Pancreas (tissue), 10 donors: ENCODE results near the gene EPC1. TPM values are rescaled to one million over a fixed set of nuclear protein-coding genes. Genes with fewer than 3 reads are reported as not detected.

Source experiments
- ATAC-seq, 4 donors: fragments of 200-7000 bp; cut with Tn5 transposase; one replicate each; pipeline versions ENCODE4 v1.8.0 to v1.9.1; 2020; ENCODE audit warnings: mild to moderate bottlenecking in 4 of 4, moderate library complexity in 4 of 4
- DNase-seq, 6 donors: peaks; one replicate each; pipeline ENCODE4 v3.0.0-alpha.2; 2020
- FAIRE-seq: peaks from 2 replicates; lab custom pipeline; 2012; peaks lifted over from hg19 to GRCh38; lab: Jason Lieb, UNC
- H3K27ac ChIP-seq, 4 donors: fragments of 200-600 bp; sonication (generic); 1 replicate in 3 of 4; 2 replicates in 1 of 4; pipeline versions ENCODE4 v1.5.0 to v1.8.0; 2020
- H3K27me3 ChIP-seq, 4 donors: fragments of 200-600 bp; one replicate each; pipeline ENCODE4 v1.8.0; 2021
- H3K36me3 ChIP-seq, 3 donors: fragments of 200-600 bp; sonication (generic) in 1 of 3; one replicate each; pipeline versions ENCODE4 v1.5.0 to v1.8.0; 2020 to 2021
- H3K4me1 ChIP-seq, 3 donors: fragments of 200-600 bp; one replicate each; pipeline ENCODE4 v1.8.0; 2021
- H3K4me3 ChIP-seq, 4 donors: fragments of 200-600 bp; sonication (generic) in 2 of 4; one replicate each; pipeline versions ENCODE4 v1.5.0 to v1.8.0; 2020 to 2021
- H3K9me3 ChIP-seq, 4 donors: fragments of 200-600 bp; one replicate each; pipeline ENCODE4 v1.8.0; 2021
- CTCF ChIP-seq, 4 donors: fragments of 200-600 bp; sonication (generic) in 3 of 4; IDR thresholded peaks; one replicate each; pipeline versions ENCODE4 v1.5.0 to v1.8.0; 2021; ENCODE audit warnings: antibody characterized with exemption in 4 of 4
- WGBS, 2 donors: extraction: QIAGEN DNeasy Blood & Tissue Kit; methylation state at CpG; one replicate each; pipeline ENCODE4 v1.1.7; 2013; 5-methylcytosine and 5-hydroxymethylcytosine counted together
- intact Hi-C, 3 donors: fragments of 100-400 bp; cut with DNase I; formaldehyde crosslinking; loops; one replicate each; pipeline versions ENCODE4 v1.11.1 to v1.14.2; 2022
- polyA plus RNA-seq, 2 donors: library from polyadenylated mRNA; stranded (reverse); fragments of 200-250 nt; gene quantifications; one replicate each; pipeline ENCODE4 v1.2.3, GENCODE V29; 2013
- total RNA-seq, 6 donors: library from RNA; stranded (reverse); fragmentation: NEBNext Ultra II Directional in 4 of 6; extraction: Animal tissue kit (Norgen Biotek cat#: 25700) in 4 of 6; gene quantifications; one replicate each; pipeline versions ENCODE4 v1.2.1 to v1.2.4, GENCODE V29; 2021 to 2023
- donor health status: healthy with polysubstance abuse.
- donor health status: DM: no; HTN: no; CAD: no; lungs with moderate emphysema.
- donor health status: DM: no; HTN: no; CAD: no.
- donor health status: control.
- donor health status: control.
- donor health status: Bipolar disorder and iron deficiency.
- donor health status: DM: yes; HTN: yes; CAD: no.
- donor health status: DM: no; HTN: no; CAD: no.
- donor health status: DM: no; HTN: no; CAD: no.
- donor health status: DM: yes; HTN: yes; CAD: no.

Gene EPC1
- total and polyA plus RNA-seq, 8 donors, result 11.3 to 21.8 (median 16.4) TPM

DNA sequence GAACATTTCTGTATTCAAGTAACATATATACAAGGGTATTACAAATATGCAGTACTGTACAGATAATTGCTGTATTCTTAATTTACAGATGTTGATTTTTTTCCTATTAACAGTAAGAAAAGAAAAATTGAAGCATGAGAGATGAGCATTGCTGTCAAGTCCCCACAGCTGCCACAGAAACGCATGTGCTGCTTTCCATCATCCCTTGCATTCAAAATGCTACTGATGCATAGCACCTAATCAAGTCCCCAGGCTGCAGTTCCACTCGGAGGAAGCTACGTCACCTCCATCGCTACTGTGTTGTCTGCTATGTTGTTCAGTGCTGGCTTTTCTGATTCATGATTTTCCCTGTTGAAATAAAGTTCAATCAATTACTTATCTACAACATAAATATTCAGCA, 78.2 kb downstream of the EPC1 start:
- H3K27me3 ChIP-seq, result no peaks in the 10 kb centered on the region
- TF ChIP-seq CTCF (IDR thresholded peaks at IDR 0.05), result no peak
- no peaks in the 10 kb centered on the region for H3K9me3 ChIP-seq
- ATAC-seq (no peak), DNase-seq (no peak), FAIRE-seq (no peak)
- H3K27ac ChIP-seq, result no peak overlapping the region
- intact Hi-C loops, result no loop called here
- peaks cover 11 to 39% (median 17%) of the 10 kb centered on the region in 3 donors for H3K36me3 ChIP-seq
- no peak overlapping the region for H3K4me3 ChIP-seq
- WGBS, 2 donors, result 86 to 88% methylated on average over 4 of the region's 4 CpGs
- peaks cover 5 to 9% (median 5%) of the 10 kb centered on the region in 3 donors for H3K4me1 ChIP-seq

DNA sequence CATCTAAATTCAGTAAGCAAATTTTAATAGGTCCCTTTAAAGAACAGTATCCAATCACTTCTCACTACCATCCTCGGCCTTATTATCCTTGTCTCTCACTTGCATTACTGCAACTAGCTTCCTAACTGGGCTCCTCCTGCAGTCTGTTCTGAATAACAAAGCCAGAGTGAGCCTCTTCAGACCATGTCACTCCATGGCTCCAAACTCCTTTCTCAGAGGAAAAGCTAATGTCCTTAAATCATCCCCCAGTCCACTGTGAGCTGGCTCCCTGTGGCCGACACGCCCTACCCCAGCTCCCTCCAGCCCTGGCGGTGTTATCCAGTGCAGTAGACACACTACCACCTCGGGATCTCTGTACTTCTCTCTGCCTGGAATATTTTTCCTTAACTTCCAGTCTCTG, 80.0 kb downstream of the EPC1 start:
- Histone ChIP-seq H3K27ac (no peak overlapping the region), H3K4me3 (no peak overlapping the region), H3K36me3 (peaks cover 11 to 29% (median 17%) of the 10 kb centered on the region in 3 donors), H3K9me3 (no peaks in the 10 kb centered on the region), H3K4me1 (peaks cover 0 to 5% (median 3%) of the 10 kb centered on the region in 3 donors), H3K27me3 (no peaks in the 10 kb centered on the region)
- intact Hi-C loops, result no loop called here
- no peak for TF ChIP-seq CTCF (IDR thresholded peaks at IDR 0.05)
- FAIRE-seq, result no peak
- no peak for DNase-seq
- 91 to 93% methylated on average over 5 of the region's 5 CpGs for WGBS, 2 donors
- no peak for ATAC-seq

GRCh38 chr10:32266566-32266965, 80.4 kb downstream of the EPC1 start:
- Histone ChIP-seq H3K27ac (no peak overlapping the region), H3K36me3 (peaks cover 11 to 25% (median 17%) of the 10 kb centered on the region in 3 donors), H3K4me1 (peaks cover 0 to 3% (median 0%) of the 10 kb centered on the region in 3 donors), H3K9me3 (no peaks in the 10 kb centered on the region), H3K4me3 (no peak overlapping the region), H3K27me3 (no peaks in the 10 kb centered on the region)
- 95 to 98% methylated on average over 2 of the region's 2 CpGs for WGBS, 2 donors
- intact Hi-C loops, result no loop called here
- no peak for TF ChIP-seq CTCF (IDR thresholded peaks at IDR 0.05)
- FAIRE-seq (no peak), ATAC-seq (no peak), DNase-seq (no peak)

GRCh38 chr10:32265756-32266155, 81.2 kb downstream of the EPC1 start:
- H3K27ac ChIP-seq, result no peak overlapping the region
- DNase-seq, result no peak
- no peaks in the 10 kb centered on the region for H3K4me1 ChIP-seq
- no peak for FAIRE-seq
- H3K36me3 ChIP-seq, result peaks cover 3 to 17% (median 9%) of the 10 kb centered on the region in 3 donors
- WGBS, 2 donors, result 57% methylated on average over 2 of the region's 2 CpGs
- no peaks in the 10 kb centered on the region for H3K9me3 ChIP-seq
- H3K27me3 ChIP-seq, result no peaks in the 10 kb centered on the region
- H3K4me3 ChIP-seq, result no peak overlapping the region
- TF ChIP-seq CTCF (IDR thresholded peaks at IDR 0.05), result no peak
- intact Hi-C loops, result no loop called here
- peak in 1 of 4 donors; percentile 16 for ATAC-seq

- TF ChIP-seq CTCF (IDR thresholded peaks at IDR 0.05), result no peak
- peaks cover 0 to 4% (median under 1%) of the 10 kb centered on the region in 3 donors for H3K36me3 ChIP-seq
- no peaks in the 10 kb centered on the region for H3K4me1 ChIP-seq
- intact Hi-C loops, result no loop called here
- no peaks in the 10 kb centered on the region for H3K27me3 ChIP-seq
- no peak for DNase-seq
- no peaks in the 10 kb centered on the region for H3K9me3 ChIP-seq
- ATAC-seq, result no peak
- H3K27ac ChIP-seq, result no peak overlapping the region
- FAIRE-seq, result no peak
- no peak overlapping the region for H3K4me3 ChIP-seq
- WGBS, 2 donors, result 50 to 71% methylated on average over 1 of the region's 1 CpG
Measured at GRCh38 chr10:32263300-32263699, 83.7 kb downstream of the EPC1 start.
